DMS79 treated with DMSO at 0.1 percent for 48 hours (cell line): ENCODE measurements around the gene TEK.
"Not testable (repeated sequence)": the region's sequence is repeated elsewhere in the genome, so short reads cannot be mapped to it uniquely, and the experiment has no call there.

ENCODE experiments used
- DNase-seq: peaks from one replicate; lab custom pipeline; 2025; lab: John Stamatoyannopoulos, UW

TEK gene

GRCh38 chr9:27108981-27109541 is at the start of gene TEK:
Gene TEK, plus strand, starts transcription at chr9:27109225. Its CDS starts 366 bp downstream, at chr9:27109591.
- no peak for DNase-seq

DNA sequence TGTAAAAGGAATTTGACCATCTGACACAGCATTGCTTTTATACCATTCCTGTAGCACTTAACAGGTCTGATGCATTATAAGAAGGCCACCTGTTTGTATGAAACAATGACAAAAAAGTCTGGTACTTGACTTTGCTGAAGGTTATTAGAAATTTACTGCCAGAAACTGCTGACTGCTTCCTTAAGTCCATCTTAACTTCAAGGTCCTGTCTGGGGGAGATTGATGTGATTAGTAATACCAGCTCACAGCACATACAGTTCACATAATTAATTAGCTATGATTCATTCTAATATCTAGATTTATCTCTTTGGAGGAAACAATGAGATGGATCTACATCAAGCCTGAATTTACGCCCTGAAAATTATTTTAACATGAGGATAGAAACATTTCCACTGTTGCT is 49.6 kb upstream of the TEK start:
- no peak for DNase-seq

GRCh38 chr9:27059907-27060306 is 49.1 kb upstream of the TEK start:
- DNase-seq = no peak

DNA sequence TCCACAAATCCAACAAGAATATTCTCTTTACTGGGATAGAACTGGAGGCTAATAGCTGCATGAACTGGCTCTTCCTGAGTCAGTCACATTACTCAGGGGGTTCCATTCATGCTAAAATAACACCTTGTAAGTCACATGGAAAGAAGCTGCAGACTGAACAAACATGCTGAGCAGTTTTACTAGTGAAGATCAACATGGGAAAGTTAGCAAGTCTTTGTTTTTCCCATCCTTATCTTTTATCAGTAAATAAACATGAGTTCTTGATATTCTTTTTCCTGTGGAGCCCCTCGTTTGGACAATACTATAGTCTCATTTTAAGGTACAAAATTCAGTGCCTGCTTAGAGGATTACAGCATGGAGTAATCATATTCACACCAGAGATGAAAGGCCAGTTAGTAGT is 43.7 kb upstream of the TEK start:
- no peak for DNase-seq

DNA sequence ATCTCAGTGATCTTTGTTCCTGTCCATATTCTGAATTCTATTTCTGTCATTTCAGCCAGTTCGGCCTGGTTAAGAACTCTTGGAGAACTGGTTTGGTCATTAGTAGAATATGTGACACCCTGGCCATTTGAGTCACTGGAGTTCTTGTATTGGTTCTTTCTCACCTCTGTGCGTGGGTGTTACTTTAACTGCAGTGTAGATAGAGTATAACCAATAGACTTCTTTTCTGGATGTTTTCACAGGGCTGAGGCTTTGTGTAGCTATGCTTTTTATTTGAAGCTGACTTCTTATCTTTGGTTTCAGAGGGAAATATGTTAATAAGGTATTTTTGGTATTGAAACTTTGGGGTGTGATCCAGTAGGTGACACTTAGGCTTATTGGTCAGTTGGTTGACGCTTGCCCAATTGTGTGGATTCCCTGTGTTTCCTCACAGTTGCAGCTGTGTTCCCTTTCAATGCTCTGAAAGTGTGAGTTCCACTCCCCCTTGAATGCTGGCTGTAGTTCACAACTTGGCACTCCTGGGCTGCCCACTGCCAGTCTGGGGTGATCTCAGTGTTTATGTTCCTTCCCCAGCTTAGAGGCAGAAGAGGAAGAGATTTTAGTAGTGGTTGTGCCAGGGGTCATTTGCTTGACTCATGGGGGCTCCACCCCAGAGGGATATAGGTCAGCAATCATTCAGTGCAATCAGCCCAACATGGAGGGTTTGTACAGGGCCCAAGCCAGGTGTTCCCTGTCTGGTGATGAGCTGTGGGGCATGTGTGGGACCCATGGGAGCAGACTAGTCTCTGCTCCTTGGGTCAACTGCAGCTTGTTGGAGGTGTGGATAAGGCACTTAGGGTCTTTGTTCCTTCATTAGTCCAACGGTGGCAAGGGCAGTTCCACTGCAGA is 34.9 kb upstream of the TEK start:
- DNase-seq = no peak

DNA sequence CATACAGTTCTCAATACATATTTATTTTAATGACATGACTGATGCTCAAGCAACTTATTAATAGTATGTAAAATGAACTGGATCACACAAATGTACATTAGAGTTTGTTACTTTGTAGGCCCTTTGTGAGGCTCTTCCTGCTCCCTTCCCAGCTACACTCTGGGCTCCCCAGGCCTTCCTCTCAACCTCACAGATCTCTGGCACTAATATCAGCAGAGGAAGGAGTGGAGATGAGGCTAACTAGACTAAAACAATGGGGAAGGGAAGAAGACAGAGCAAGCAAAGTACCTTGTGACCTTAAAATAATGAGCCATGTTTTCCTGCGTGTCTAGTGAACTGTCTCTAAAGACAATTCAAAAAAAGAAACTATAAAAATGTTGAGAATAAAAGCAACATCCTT is 30.3 kb upstream of the TEK start:
- DNase-seq = no peak

GRCh38 chr9:27085456-27085855 is 23.6 kb upstream of the TEK start:
- DNase-seq = no peak

DNA sequence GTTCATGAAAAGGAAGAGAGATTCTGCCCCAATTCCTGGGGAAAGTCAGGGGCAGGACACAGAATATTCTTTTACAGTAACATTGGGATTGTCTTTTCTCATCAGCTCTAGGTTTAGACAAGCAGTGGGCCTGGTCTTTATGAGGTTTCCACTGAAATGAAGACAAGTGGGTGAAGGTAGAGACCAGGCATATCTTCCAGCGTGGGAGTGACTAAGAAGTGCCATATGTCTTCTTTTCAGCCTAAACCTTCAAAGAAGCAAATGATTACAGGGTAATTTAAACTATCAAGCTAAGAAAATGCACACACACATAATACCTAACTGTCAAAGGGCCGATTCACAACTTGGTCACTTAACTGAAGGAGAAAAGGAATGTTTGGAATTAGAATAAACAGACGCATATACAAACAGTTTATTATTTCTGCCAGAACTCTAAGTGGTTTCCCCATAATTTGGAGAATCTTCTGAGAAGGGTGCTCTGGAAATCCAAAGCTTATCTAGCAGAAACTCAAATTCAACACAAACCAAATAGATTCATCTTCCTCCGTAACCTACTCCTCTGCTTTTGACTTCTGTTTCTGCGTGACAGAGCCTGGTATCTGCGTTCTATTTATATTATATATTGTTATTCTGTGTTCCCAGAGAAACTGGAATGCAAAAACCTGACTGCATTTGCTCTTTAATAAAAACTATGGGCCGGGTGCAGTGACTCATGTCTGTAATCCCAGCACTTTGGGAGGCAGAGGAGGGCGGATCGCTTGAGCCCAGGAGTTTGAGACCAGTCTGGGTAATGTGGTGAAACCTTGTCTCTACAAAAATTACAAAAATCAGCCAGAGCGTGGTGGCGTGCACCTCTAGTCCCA is 22.0 kb upstream of the TEK start:
- no peak for DNase-seq

GRCh38 chr9:27088981-27089380 is 20.0 kb upstream of the TEK start:
- no peak for DNase-seq

GRCh38 chr9:27089706-27090105 is 19.3 kb upstream of the TEK start:
- no peak for DNase-seq

GRCh38 chr9:27090231-27090630 is 18.8 kb upstream of the TEK start:
- no peak for DNase-seq

DNA sequence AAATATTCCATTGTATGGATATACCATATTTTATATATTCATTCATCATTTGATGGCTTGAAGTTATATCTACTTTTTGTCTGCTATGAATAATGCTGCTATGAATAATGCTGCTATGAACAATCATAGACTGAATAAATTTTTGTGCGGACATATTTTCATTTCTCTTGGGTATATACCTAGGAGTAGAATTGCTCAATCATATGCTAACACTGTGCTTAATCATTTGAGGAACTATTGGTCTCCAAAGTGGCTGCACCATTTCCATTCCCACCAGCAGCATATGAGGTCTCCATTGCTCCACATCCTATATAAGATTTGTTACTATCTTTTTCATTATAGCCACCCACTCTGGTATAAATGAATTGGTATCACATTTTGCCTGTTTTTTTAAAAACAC is 18.3 kb upstream of the TEK start:
- no peak for DNase-seq

DNA sequence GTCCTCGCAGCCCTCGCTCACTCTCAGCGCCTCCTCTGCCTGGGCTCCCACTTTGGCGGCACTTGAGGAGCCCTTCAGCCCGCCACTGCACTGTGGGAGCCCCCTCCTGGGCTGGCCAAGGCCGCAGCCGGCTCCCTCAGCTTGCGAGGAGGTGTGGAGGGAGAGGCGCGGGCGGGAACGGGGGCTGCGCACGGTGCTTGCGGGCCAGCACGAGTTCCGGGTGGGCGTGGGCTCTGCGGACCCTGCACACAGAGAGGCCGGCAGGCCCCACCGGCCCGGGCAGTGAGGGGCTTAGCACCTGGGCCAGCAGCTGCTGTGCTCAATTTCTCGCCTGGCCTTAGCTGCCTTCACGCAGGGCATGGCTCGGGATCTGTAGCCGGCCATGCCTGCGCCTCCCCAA is 16.5 kb upstream of the TEK start:
- not testable (repeated sequence) for DNase-seq

DNA sequence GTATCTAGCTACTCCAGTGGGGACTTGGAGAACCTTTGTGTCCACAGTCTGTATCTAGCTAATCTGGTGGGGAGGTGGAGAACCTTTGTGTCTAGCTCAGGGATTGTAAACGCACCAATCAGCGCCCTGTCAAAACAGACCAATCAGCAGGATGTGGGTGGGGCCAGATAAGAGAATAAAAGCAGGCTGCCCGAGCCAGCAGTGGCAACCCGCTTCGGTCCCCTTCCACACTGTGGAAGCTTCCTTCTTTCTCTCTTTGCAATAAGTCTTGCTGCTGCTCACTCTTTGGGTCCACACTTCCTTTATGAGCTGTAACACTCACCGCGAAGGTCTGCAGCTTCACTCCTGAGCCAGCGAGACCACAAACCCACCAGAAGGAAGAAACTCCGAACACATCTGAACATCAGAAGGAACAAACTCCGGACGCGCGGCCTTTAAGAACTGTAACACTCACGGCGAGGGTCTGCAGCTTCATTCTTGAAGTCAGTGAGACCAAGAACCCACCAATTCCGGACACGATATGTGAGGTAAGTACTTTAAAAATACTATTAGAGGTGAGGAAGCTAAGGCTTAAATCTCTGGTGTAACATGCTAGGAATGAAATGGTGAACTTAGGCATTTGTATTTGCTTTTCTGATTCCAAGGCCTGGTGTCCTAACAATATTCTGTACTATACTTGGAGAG is 15.5 kb upstream of the TEK start:
- not testable (repeated sequence) for DNase-seq

DNA sequence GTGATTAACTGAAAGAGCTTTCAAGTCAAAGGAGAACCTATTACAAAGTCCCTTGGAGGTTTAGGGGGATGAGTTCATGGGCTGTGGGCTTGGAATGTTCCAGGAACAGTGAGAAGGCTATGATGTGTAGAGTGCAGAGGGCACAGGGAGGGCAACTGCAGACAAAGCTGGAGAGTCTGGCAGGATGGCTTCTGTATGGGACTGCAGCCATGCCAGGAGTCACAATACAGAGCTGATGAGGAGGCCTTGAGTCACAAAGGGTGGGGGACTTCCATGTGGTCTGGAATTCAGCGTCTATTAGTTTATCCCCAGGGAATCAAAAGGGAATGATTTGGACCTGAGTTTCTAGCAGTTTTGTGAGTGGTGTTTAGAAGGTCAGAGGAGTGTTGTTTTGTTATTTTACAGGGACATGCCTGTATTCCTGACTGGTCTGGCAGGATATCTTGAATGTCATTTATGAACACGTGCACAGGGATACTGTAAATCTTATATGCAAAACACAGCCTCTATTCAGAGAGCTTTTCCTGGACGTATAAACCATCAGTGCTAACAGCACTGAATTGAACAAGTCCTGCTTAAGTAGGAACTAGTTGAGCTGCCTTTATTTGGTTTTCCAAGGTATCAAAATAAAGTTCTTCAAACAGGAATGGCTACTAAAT is 14.3 kb upstream of the TEK start:
- DNase-seq = no peak

- no peak for DNase-seq
Measured at GRCh38 chr9:27107241-27107640, 1.8 kb upstream of the TEK start.

DNA sequence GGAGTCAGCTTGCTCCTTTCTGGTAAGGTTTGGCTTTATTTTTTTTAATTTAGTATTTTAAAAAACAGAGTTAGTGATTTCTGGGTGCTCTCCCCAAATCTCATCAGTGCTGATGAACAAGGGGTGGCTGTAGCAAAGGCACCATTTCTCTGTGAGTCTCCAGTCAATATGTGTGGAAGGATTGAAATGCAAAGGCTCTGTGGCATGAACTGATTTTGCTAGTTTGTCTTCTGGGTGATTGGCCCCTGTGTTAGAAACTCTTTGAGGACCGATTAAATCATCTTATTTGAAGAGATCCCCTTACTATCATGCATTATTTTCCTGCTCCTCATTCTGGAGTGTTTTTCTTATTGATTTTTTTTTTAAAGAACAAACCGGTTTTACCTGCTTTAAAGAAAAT is 596 bp downstream of the TEK start:
- DNase-seq = no peak

- DNase-seq = no peak
Measured at GRCh38 chr9:27110181-27110580, 1.2 kb downstream of the TEK start.

DNA sequence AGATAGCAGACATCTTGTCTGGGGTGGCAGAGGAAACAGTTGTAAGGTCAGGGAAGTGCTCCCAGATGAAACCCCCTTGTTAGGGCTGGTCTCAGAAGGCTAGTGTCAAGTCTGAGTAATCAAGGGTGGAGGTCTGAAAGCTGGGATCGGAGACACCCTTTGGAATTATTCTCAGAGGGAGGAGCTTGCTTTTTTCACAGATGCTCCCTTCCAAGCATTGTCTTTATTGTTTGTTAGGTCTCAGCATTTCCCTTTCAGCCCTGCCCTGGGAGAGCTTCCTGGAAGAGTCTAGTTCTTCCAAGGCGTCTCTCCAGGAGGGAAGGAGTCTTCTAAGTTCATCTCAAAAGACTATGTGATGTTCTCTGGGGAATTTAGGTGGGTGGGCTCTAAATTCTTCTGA is 3.2 kb downstream of the TEK start:
- DNase-seq = no peak

DNA sequence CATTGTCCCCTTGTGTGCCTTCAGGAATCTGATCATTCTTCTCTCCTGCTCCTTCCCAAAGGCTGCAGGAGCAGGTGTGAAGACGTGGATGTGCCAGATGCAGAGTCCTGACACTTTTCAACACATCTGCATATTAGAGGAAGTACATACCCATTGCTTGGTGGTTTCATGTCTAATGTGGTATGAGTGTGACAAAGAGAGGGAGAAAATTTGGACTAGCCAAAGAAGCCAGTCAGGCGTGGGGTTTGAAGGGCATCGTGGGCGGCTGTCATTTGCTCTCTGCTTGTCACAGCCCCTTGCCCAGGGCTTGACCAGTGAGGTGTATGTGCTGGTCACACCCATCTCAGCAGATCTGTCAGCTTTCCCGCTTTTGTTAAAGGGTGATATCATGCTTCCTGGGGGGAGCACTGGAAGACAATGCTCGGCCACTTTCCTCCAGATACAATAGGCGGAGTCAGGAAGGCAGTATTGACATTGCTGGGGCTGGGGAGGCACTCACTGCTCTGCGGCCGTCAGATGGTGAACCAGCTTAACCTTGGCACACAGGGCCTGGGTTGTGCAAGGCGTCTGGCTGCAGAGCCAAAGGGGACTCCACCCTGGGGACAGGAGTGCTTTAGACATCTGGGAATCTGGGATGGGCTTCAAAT is 8.6 kb downstream of the TEK start:
- DNase-seq = no peak

- DNase-seq = no peak
Measured at GRCh38 chr9:27118916-27119315, 9.9 kb downstream of the TEK start.
